IMR-90 (cell line): ENCODE results near the gene INPP4A. TPM values are rescaled to one million over a fixed set of nuclear protein-coding genes. Genes with fewer than 3 reads are reported as not detected.

Source experiments
- ATAC-seq: fragments of 200-7000 bp; cut with Tn5 transposase; 2 replicates; pipeline ENCODE4 v1.9.1; 2020; ENCODE audit warnings: low read depth, mild to moderate bottlenecking, moderate library complexity
- BruUV-seq: library from RNA; stranded (reverse); fragments of 400-500 nt; replicated peaks from 2 replicates; lab custom pipeline; 2021; lab: Mats Ljungman, UMichigan
- CTCF ChIA-PET: fragments of 300-600 bp; formaldehyde crosslinking; extraction: SDS; loops from one replicate; lab custom pipeline; 2021; ENCODE audit warnings: antibody characterized with exemption; lab: Yijun Ruan, JAX
- POLR2A ChIA-PET: fragments of 300-600 bp; sonication (Branson Sonifier 250); formaldehyde crosslinking; loops from one replicate; lab custom pipeline; 2022; ENCODE audit warnings: antibody characterized with exemption; ENCODE audit not compliant: unreplicated experiment; lab: Charles Lee
- DNase-seq: peaks from one replicate; pipeline ENCODE4 v3.0.0; 2013
- H2AFZ ChIP-seq: replicated peaks from 2 replicates; pipeline ENCODE3; 2013; ENCODE audit warnings: low read length, mild to moderate bottlenecking; ENCODE audit not compliant: poor library complexity
- H2AK5ac ChIP-seq: 2 replicates; pipeline ENCODE4 v1.6.1; 2013; ENCODE audit warnings: low read depth, low read length, inconsistent platforms
- H2AK9ac ChIP-seq: replicated peaks from 2 replicates; pipeline ENCODE3; 2013; ENCODE audit warnings: mild to moderate bottlenecking, low read depth, low read length, moderate library complexity; ENCODE audit not compliant: poor library complexity
- H2BK120ac ChIP-seq: 2 replicates; pipeline ENCODE4 v1.6.1; 2013; ENCODE audit warnings: low read depth, low read length, inconsistent platforms
- H2BK15ac ChIP-seq: 3 replicates; pipeline ENCODE4 v1.6.1; 2013; ENCODE audit warnings: low read depth, low read length, inconsistent platforms
- H2BK20ac ChIP-seq: 2 replicates; pipeline ENCODE4 v1.6.1; 2013; ENCODE audit warnings: low read depth, mild to moderate bottlenecking, inconsistent platforms, low read length, moderate library complexity
- H2BK5ac ChIP-seq: 2 replicates; pipeline ENCODE4 v1.6.1; 2013; ENCODE audit warnings: mild to moderate bottlenecking, low read depth, low read length, inconsistent platforms; ENCODE audit not compliant: poor library complexity, severe bottlenecking
- H3K14ac ChIP-seq: replicated peaks from 2 replicates; pipeline ENCODE4 v1.6.1; 2013; ENCODE audit warnings: low read depth, low read length, inconsistent platforms
- H3K18ac ChIP-seq: 2 replicates; pipeline ENCODE4 v1.6.1; 2013; ENCODE audit warnings: low read depth, low read length, control low read depth
- H3K23ac ChIP-seq: 2 replicates; pipeline ENCODE4 v1.6.1; 2013; ENCODE audit warnings: low read depth, low read length, inconsistent platforms
- H3K27ac ChIP-seq: 2 replicates; pipeline ENCODE4 v1.5.1; 2013; ENCODE audit warnings: mild to moderate bottlenecking, control low read depth, low read length; ENCODE audit not compliant: insufficient read depth
- H3K27me3 ChIP-seq: 2 replicates; pipeline ENCODE4 v1.6.1; 2013; ENCODE audit warnings: low read length; ENCODE audit not compliant: control insufficient read depth, insufficient read depth
- H3K36me3 ChIP-seq: 2 replicates; pipeline ENCODE4 v1.6.1; 2013; ENCODE audit warnings: low read length, mixed read lengths; ENCODE audit not compliant: control insufficient read depth, insufficient read depth
- H3K4ac ChIP-seq: 2 replicates; pipeline ENCODE4 v1.6.1; 2013; ENCODE audit warnings: low read depth, low read length, inconsistent platforms
- H3K4me1 ChIP-seq: 2 replicates; pipeline ENCODE4 v1.6.1; 2013; ENCODE audit warnings: low read length, mixed read lengths; ENCODE audit not compliant: control insufficient read depth, insufficient read depth
- H3K4me2 ChIP-seq: 2 replicates; pipeline ENCODE4 v1.6.1; 2013; ENCODE audit warnings: low read depth, mild to moderate bottlenecking, control low read depth, low read length, moderate library complexity
- H3K4me3 ChIP-seq: 2 replicates; pipeline ENCODE4 v1.5.1; 2013; ENCODE audit warnings: low read depth, mild to moderate bottlenecking, control low read depth, low read length, moderate library complexity; ENCODE audit not compliant: insufficient read depth
- H3K56ac ChIP-seq: 2 replicates; pipeline ENCODE4 v1.6.1; 2013; ENCODE audit warnings: low read length, inconsistent platforms; ENCODE audit not compliant: insufficient read depth; ENCODE audit errors: extremely low read depth
- H3K79me1 ChIP-seq, 2 experiments: 2 replicates each; pipeline ENCODE4 v1.6.1; 2013; ENCODE audit warnings: low read length in 2 of 2, inconsistent platforms in 1 of 2, low read depth in 1 of 2
- H3K9ac ChIP-seq: 2 replicates; pipeline ENCODE4 v1.6.1; 2013; ENCODE audit warnings: low read depth, low read length, control low read depth
- H3K9me1 ChIP-seq: 2 replicates; pipeline ENCODE4 v1.6.1; 2013; ENCODE audit warnings: low read length, inconsistent platforms; ENCODE audit not compliant: insufficient read depth
- H3K9me3 ChIP-seq: 2 replicates; pipeline ENCODE4 v1.6.1; 2013; ENCODE audit warnings: low read length; ENCODE audit not compliant: control insufficient read depth, insufficient read depth
- H4K20me1 ChIP-seq: 2 replicates; pipeline ENCODE4 v1.6.1; 2013; ENCODE audit warnings: low read length, inconsistent platforms; ENCODE audit not compliant: insufficient read depth
- H4K5ac ChIP-seq: 2 replicates; pipeline ENCODE4 v1.6.1; 2013; ENCODE audit warnings: mild to moderate bottlenecking, low read depth, low read length, control low read depth
- H4K8ac ChIP-seq, 2 experiments: 2 replicates each; pipeline ENCODE4 v1.6.1; 2013; ENCODE audit warnings: low read depth in 2 of 2, low read length in 2 of 2, control low read depth in 1 of 2, inconsistent platforms in 1 of 2
- H4K91ac ChIP-seq: 2 replicates; pipeline ENCODE4 v1.6.1; 2013; ENCODE audit warnings: low read depth, low read length, inconsistent platforms; ENCODE audit not compliant: insufficient read depth
- FOS ChIP-seq: fragments of 150-350 bp; IDR thresholded peaks from 2 replicates; pipeline ENCODE4 v1.6.1; 2016; ENCODE audit warnings: low read depth, low read length
- MAFK ChIP-seq: IDR thresholded peaks from 2 replicates; pipeline ENCODE4 v1.6.1; 2012; ENCODE audit warnings: low read depth, low read length, improper control_type of control experiment
- MXI1 ChIP-seq: IDR thresholded peaks from 2 replicates; pipeline ENCODE4 v1.6.1; 2012; ENCODE audit warnings: low read depth, mild to moderate bottlenecking, low read length, moderate library complexity, borderline replicate concordance
- WGBS, 2 experiments: methylation state at CpG; one replicate each; pipeline versions ENCODE4 v1.1.5 to v1.1.7; 2013; ENCODE audit warnings: missing lambda C conversion rate in 2 of 2; ENCODE audit not compliant: insufficient read length in 1 of 2; ENCODE audit errors: extremely low coverage in 2 of 2; 5-methylcytosine and 5-hydroxymethylcytosine counted together
- dilution Hi-C: fragments of 300-500 bp; cut with HindIII; formaldehyde crosslinking; loops from one replicate; pipeline ENCODE4 v1.14.3; 2018; ENCODE audit warnings: low sequenced_read_pairs; ENCODE audit not compliant: unreplicated experiment
- in situ Hi-C: fragments of 300-500 bp; cut with MboI; formaldehyde crosslinking; loops from 3 replicates; pipeline ENCODE4 v1.14.3; 2019; ENCODE audit warnings: low sequenced_read_pairs, inconsistent platforms, mixed read lengths
- intact Hi-C: fragments of 100-400 bp; cut with micrococcal nuclease; formaldehyde crosslinking; loops from 2 replicates; pipeline ENCODE4 v1.10.0; 2022
- polyA plus RNA-seq, 3 experiments: library from polyadenylated mRNA; depleted of rRNA; stranded (reverse); fragments of >200 nt; gene quantifications; 2 replicates each; pipeline ENCODE4 v1.2.3, GENCODE V29; 2012; ENCODE audit warnings: low replicate concordance in 1 of 3
- total RNA-seq: library from RNA; depleted of rRNA; stranded (reverse); fragments of >200 nt; gene quantifications from 2 replicates; pipeline ENCODE4 v1.2.3, GENCODE V29; 2012

The INPP4A gene
- total and polyA plus RNA-seq, 2 of the 4 experiments (the other 2 are of a cell fraction) = 14.5 to 27.1 TPM

DNA sequence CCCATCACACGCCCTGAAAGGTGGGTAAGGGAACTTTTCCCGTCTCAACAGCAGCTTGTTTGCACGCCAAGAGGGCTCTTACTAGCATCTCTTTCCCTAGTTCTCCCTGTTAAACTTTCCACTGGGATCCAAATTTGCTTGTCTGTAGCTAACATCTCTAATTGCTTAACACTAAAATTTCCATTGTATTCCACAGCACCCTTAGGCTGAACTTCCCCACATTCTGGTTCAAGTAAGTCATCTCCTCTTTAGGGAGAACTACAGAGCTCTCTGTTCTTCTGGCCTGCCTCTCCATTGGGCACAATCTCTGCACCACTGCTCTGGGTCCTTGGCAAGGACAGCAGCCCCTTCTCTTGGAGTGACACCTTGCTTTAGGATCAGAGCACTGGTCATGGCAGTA is 187.7 kb downstream of the INPP4A start:
- TF ChIP-seq MAFK = no peak
- no peak for TF ChIP-seq MXI1
- no peak for TF ChIP-seq FOS
- Histone ChIP-seq H4K91ac (no peak overlapping the region), H2AK9ac (no peak overlapping the region), H3K14ac (no peak overlapping the region), H4K20me1 (no peaks in the 10 kb centered on the region), H3K4me1 (no peaks in the 10 kb centered on the region), H3K9me1 (no peaks in the 10 kb centered on the region), H4K5ac (no peak overlapping the region), H3K9me3 (no peaks in the 10 kb centered on the region), H2BK120ac (no peak overlapping the region), H2BK15ac (no peak overlapping the region), H4K8ac (no peak overlapping the region), H2AK5ac (no peak overlapping the region), H3K27ac (no peak overlapping the region), H2BK20ac (no peak overlapping the region), H3K36me3 (no peaks in the 10 kb centered on the region), H3K56ac (no peak overlapping the region), H3K4me3 (no peak overlapping the region), H3K4ac (no peak overlapping the region), H2AFZ (no peak overlapping the region), H3K4me2 (no peak overlapping the region), H3K27me3 (peaks cover 9% of the 10 kb centered on the region), H3K9ac (no peak overlapping the region), H3K18ac (no peak overlapping the region), H3K23ac (no peak overlapping the region), H2BK5ac (no peak overlapping the region), H3K79me1 (no peaks in the 10 kb centered on the region)
- ChIA-PET CTCF (interaction anchor here (0.6 kb wide), 1 partner anchor 19 kb away, joined by 3 read pairs; no protein-coding TSS in a partner anchor), POLR2A (no interaction called here)
- in situ Hi-C loops (loop anchor here (25.0 kb wide), 1 partner anchor 880 kb away; no protein-coding TSS in a partner anchor), intact Hi-C loops (no loop called here), dilution Hi-C loops (no loop called here)
- ATAC-seq = no peak
- WGBS, 2 experiments = 60% methylated on average over 3 of the region's 3 CpGs; no CpG with 5 or more reads in 1 of the 2 experiments
- no peak for DNase-seq
- BruUV-seq = no TSS peak
